HT-29 (cell line): ENCODE results near the gene CDC42BPA. TPM values are rescaled to one million over a fixed set of nuclear protein-coding genes. Genes with fewer than 3 reads are reported as not detected.
"Not testable (repeated sequence)": the region's sequence is repeated elsewhere in the genome, so short reads cannot be mapped to it uniquely, and the experiment has no call there.

ENCODE experiments used
- DNase-seq: peaks from one replicate; pipeline ENCODE4 v3.0.0-alpha.2; 2015; ENCODE audit warnings: low spot score
- total RNA-seq: library from RNA; depleted of rRNA; stranded (reverse); fragments of >200 nt; shearing (Covaris generic); gene quantifications from 2 replicates; pipeline ENCODE4 v1.2.3, GENCODE V29; 2014

Gene CDC42BPA
- total RNA-seq, 1 experiment from 2014 or later = 17.9 TPM

DNA sequence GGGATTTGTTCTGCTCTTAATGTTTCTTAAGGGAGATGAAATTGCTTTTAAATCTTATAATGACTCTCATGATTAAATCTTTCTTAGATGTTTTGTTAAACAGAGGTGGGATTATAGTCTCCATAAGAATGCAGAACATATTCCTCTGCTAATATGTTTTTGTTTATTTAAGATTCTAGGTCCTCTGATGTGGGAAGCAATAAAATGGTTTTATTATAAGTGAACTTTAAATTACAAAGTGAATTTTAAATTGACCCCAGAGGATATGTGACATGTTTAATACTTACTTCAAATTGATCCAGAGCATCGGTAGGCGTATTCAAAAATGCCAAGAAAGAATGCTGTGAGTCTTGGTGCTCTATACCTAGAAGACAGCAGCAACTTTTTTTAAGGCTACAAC, 248.8 kb downstream of the CDC42BPA start:
- DNase-seq = peak; percentile 15

DNA sequence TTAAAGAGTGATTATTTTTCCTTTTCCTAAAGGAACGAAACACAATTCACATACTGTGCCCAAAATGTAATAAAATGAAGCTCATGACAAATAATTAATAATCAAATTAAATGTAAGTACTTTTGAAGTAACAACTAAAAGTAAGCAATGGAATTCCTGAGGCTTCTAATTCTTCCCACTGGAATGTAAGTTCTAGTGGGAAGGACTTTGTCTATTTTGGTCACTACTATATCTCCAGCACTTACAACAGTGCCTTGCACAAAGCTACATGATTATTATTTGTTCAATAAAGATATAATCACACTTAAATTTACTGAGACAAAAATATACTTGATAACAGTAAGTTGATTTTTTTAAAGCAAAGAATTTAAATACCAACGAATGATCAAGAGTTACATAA, 249.4 kb downstream of the CDC42BPA start:
- DNase-seq = no peak

DNA sequence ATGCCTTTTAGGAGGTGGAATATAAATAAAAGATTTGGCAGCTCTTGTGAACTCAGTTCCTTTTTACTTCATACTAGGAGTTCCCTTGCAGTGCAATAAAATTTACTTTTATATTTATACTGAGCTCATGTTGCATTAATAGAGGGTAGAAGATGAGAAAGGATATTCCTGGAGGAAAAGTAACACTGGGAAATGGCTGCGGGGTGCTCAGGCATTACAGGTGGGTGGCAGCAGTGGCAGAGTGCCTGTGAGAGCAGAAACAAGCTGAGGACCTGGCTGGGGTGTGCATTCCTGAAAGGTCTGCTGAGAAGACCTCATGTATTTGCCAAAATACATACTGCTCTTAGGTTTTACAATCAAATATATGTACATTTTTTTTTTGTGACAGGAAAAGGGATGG, 251.3 kb downstream of the CDC42BPA start:
- DNase-seq = no peak

DNA sequence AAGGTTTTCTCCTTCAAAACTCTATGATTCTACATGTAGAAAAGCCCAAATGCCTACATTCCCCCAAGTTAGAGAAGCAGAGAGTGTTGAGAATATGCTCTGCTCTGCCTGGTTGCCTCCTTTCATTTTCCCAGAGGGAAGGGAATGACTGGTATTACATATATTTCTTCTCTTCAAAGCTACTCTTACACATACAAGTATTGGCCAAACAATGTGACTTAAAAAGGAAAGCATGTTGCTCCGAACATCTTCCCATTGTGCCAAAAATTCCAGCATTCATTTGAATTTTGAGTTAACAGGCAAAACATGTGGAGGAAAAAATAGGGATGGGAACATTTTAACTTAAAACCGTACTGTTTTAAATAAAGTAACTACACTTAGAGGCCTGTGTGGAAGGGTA, 253.0 kb downstream of the CDC42BPA start:
- DNase-seq = no peak

DNA sequence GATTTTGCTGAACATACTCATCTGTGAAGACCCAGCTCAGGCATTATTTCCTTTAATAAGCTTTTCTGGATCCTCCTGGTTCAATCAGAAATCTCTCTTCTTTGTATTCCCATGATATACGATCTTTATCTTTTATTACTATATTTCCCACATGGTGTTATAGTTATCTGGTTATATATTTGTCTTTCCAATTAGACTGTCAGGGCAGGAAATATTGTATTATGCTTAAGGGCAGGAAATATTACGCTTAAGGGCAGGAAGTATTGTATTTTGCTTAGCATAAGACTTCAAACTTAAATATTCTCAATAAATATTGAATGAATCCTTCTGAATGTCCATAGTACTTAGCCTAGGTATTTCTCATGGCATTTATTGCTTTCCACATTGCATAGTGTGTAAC, 256.0 kb downstream of the CDC42BPA start:
- DNase-seq = no peak

DNA sequence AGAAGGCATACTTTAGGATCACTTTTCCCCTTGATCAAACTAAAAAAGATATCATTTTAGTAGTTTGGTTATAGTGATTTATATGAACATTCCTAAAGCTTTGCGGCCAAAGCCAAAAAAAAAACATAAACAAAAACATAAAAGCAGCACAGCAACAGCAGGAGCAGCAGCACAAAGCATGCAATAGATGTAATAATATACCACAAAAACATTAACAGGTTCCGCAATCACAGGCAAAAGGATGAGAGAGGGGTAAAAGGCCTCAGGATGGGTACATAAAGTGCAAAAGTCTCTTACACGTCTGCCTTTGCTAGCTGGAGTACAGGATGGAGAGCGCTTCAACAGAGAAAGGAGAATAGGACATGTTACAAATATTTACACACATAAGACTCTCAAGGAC, 259.2 kb downstream of the CDC42BPA start:
- no peak for DNase-seq

DNA sequence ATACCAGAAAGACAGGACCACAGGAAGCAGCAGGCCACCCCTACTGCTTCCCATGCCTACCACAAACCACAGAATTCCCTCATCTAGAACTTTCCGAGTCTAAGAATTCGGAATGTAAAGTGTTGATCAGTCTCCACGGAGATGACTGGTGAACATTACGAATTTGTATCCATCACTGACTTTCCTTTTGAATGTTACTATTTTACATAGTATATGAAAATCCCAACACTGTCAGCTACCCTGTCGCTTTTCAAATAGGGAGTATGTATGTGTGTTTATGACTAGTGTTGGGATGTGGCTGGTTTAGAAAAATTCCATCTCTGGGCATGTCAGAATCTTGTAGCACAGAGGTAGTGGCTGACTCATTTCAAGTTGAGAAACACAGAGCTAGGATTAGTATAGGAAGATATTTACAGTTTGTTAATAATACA, 260.0 kb downstream of the CDC42BPA start:
- no peak for DNase-seq

DNA sequence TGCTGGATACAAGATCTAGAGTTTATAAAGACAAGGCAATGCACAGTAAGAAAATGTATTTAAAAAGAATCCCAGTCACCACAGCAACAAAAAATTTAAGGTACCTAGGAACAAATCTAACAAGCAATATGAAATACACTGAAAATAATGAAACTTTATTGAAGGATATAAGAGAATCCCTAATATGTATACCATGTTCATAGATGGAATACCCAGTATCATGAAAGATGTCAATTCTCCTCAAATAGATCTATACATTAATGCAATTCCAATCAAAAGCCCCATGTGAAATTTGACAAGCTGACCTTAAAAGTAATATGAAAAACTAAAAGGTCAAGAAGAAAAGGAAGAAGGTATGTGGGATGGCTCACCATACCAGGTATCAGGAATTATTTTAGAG, 269.0 kb downstream of the CDC42BPA start:
- DNase-seq = no peak

DNA sequence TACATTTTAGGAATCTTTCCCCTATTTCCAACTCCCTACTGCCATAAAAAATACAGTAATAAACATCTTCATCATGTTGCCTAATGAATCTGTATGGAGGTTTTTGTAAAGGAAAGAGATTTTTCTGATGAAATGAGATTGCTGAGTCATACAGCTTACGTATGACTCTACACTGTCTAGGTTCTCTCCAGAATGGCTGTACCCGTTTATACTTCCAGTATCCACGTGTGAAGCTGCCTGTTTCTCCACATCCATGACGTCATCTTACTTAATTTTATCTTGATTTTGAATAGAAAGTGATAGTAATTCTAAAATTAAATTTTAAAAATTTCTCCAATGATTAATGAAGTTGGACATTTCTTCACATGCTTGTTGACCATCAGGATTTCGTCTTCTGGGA, 274.5 kb downstream of the CDC42BPA start:
- no peak for DNase-seq

DNA sequence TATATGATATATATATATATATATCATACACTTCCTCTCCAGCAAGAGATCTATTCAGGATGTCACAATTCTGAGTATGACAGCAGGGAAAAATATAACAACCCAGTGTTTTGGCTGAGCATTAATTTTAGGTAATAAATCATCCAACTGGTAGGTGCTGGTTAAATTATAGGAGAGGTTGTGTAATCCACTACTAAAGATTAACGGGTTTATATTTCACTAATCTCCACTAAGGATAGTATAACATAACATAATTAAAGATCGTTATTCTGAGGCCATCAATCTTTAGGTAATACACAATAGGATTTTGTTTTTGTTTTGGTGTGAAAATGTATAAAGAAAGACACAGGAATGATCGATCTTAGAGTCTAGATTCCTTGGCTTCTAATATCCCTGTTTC, 276.0 kb downstream of the CDC42BPA start:
- no peak for DNase-seq

DNA sequence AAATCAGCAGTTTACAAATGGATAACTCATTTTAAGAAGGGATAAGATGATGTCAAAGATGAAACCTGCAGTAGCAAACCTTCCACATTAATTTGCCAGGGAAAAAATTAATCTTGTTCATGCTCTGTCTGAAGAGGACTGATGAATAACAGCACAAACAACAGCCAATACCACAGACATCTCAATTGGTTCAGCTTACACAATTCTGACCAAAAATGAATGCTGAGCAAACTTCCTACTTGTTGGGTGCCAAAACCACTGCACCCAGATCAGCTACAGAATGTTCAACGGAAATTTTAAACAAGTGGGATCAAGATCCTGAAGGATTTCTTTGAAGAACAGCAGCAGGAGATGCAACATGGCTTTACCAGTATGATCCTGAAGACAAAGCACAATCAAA, 279.9 kb downstream of the CDC42BPA start:
- no peak for DNase-seq

DNA sequence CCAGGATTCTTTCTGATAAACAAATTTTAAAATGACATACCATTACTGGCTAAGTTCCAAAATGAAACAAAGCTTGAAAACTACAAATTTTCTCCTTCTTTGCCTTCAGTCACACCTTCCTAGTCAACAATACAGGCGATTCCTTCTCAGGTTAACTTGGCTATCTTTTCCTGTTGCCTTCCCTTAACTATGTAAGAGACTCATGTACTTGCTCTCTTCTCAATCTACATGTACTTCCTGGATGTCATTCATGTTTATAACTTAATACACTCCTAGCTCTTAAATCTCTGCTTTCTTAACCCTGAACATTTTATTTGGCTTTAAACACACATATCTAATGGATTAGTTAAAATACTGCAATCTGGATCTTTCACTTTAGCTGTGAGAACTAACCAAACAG, 281.2 kb downstream of the CDC42BPA start:
- no peak for DNase-seq

DNA sequence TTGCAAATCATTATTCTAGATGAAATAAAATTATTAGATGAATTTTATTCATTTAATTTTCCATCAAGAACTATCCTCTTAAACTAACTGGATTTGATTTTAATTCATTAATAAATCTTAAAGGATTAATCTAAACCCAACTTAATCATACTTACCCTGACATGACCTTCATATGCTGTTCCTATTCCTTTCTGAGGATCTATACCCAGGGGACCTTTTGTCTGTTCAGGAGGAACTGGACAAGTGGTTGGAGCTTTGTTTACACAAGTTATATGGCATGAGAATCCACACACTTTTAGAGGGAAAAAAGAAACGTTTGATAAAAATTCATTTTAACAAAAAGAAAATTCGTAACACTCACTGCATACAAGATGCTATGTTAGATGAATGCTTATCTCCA, 283.0 kb downstream of the CDC42BPA start:
- no peak for DNase-seq

DNA sequence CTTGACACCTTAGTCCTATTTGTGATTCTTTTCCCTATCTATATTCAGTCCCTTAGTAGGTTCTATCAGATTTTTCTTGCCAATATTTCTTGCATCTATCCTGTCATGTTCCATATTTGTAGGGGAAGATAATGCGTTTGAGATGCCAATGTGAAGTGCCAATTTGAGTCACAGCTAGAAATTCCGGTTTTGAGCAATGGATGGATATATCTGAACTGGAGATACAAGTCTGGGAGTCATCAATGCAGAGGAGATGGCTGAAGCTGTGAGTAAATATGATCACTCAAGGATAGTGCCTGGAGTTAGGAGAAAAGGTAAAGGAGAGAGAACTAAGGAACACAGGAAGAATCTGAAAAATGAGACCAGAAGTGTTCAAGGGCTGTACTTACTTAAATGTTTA, 284.4 kb downstream of the CDC42BPA start:
- DNase-seq = no peak

DNA sequence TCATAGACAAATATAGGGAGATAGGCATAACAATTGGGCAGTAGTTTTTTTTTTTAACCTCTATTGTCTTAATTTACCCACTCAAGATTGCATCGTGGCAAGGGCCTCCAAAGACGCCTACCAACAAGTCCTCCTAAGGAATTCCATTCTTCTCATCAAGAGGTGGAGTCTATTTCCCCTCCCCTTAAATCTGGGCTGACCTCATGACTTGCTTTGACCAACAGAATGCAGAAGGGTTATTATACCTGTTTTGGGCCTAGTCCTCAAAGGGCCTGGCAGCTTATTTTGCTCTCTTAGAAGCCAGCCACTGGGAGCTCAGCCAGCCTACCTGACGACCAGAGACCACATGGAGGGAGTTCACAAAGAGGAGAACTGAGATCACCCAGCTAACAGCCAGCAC, 285.9 kb downstream of the CDC42BPA start:
- DNase-seq = no peak

DNA sequence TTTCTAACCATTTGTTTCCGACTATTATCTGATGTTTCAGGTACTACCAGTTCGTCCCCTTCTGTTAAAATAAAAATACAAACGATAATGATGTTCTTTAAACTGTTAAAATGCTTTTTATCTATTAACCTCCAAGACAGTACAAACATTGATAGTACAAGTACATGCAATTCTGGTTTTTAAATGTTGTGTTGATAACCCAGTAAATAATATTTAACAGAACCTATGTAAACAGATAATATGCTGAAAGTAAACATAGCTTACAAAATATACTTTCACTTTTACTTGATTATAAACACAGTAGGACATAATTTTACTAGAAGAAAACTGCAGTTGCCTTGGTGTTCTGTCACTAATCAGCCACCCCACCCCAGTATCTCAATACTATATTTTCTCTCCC, 301.3 kb downstream of the CDC42BPA start:
- DNase-seq = no peak

DNA sequence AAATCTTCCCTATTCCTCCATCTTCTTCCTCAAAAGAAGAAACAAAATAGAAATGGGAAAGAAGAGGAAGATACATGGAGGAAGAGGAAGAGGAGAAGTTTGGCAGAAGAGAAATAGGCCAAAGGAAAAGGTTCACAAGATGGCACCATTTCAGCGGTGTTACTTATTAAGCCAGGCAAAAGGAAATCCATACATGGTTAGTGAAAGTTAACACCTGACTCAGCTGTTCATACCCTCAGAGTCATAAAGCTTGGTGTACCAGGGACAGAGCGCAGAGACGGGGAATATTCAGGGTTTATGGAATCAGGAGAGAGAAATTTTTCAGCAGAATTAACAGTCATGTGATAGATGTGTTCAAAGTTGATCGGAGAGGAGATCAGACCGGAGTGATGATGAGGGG, 307.6 kb downstream of the CDC42BPA start:
- DNase-seq = no peak

DNA sequence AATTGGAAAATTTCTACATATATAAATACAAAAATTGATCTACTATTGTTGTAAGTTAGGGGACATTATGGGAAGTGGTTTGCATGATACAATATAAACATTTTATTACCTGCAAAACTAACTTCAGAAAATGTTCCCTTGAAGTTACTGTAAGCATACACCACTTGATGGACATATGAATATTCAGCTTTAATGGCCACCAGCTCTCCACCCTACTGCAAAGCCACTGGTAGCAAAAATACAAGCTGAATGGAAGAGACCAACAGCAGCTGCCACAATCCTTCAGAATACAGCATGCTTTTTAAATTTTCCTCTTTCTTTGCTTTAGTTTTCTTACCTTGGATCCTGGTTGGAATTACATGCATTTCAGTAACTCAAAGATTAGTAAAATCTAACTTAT, 308.4 kb downstream of the CDC42BPA start:
- DNase-seq = no peak

DNA sequence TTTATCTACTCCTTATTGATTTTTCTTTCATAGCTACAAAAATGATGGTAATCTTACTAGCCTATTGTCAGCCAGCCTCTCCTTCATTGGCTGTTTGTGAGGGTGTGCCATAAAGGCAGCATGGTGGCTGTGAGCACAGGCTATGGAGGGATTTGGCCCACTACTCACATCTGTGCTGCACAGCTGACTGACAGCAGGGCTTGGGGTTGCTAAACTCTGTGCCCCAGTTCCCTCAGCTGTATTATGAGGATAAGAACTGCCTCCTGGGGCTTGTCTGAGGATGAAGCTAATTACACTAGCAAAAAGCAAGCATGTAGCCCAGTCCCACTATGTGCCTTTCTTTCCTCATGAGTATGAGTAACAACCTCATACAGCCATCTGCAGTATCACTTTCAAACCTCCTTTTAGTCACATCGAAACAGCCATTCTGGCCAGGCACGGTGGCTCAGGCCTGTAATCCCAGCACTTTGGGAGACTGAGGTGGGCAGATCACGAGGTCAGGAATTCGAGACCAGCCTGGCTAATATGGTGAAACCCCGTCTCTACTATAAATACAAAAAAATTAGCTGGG, 312.0 kb downstream of the CDC42BPA start:
- DNase-seq = no peak

DNA sequence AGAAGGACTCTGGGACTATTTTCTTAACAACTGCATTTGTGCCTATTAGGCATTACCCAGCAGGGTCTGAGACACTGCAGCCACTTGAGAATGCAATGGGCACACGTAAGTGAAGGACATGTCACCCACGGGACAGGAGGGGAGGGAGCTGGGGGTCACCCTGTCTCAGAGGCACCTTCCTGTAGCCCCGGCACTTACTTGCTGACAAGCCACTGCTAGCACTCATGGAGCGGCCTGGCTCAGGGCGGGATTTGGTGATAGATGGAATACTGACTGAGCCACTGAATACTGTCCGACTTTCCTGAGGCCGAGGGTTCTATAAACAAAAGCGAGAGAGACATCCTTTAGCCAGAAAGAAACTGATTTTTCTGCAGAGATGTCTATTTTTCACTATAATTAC, 313.5 kb downstream of the CDC42BPA start:
- no peak for DNase-seq

DNA sequence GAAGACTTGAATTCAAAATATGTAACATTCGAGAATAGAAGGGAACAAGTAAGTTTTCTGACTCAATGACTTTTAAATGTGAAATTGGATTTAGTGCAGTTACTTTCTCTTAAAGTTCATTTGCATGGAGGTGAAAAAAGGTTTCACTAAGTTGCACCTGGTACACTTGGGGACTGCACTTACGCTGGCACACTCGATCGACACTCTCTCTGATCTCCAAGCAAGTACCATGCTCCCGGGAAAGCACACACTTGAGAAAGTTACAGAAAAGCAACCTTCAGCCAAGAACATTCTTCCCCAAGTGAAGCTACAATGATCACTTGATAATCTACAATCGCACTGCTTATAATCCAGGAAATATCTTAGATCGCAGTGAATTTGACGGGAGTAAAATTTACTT, 315.1 kb downstream of the CDC42BPA start:
- DNase-seq = no peak

DNA sequence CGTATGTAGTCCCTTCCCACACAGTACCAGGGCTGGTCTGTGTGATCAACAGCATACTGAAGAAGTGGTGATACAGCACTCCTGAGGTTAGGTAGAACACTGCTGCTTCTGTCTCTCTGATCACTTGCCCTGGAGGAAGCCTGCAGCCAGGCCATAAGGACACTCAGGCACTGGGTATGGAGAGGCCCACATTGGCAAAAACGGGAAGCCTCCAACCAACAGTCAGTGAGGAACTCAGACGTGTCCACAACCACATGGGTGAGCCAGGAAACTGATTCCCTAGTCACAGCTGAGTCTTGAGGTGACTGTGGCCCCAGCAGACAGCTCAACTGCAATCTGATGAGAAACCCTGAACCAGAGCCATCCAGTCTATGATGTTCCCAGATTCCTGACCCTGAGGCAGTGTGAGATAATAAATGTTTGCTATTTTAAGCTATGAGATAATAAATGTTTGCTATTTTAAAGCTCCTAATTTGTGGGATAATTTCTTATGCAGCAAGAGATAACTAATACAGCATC, 315.7 kb downstream of the CDC42BPA start:
- DNase-seq = no peak

DNA sequence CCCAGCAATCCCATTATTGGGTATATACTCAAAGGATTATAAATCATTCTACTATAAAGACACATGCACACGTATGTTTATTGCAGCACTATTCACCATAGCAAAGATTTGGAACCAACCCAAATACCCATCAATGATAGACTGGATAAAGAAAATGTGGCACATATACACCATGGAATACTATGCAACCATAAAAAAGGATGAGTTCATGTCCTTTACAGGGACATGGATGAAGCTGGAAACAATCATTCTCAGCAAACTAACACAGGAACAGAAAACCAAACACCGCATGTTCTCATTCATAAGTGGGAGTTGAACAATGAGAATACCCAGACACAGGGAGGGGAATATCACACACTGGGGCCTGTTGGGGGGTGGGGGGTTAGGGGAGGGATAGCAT, 318.7 kb downstream of the CDC42BPA start:
- DNase-seq = not testable (repeated sequence)
